GM19238 (cell line): Measurements from ENCODE around the gene BRD4.
A peak's percentile ranks its signal among the peaks of the same experiment; 100 is the strongest.

Experiments
- DNase-seq: peaks from one replicate; pipeline ENCODE4 v3.0.0; 2011; ENCODE audit warnings: low spot score; ENCODE audit not compliant: insufficient read length

The BRD4 gene

GRCh38 chr19:15268192-15268927 lies 64.0 kb downstream of the BRD4 start:
- DNase-seq = no peak

- no peak for DNase-seq
Measured at GRCh38 chr19:15266683-15267082, 65.7 kb downstream of the BRD4 start.

GRCh38 chr19:15265850-15266248 lies 66.5 kb downstream of the BRD4 start:
- no peak for DNase-seq

GRCh38 chr19:15265214-15265849 lies 67.0 kb downstream of the BRD4 start:
- no peak for DNase-seq

GRCh38 chr19:15264933-15265206 lies 67.5 kb downstream of the BRD4 start:
- no peak for DNase-seq

GRCh38 chr19:15264061-15264932 lies 68.0 kb downstream of the BRD4 start:
- peak; percentile 56 for DNase-seq

GRCh38 chr19:15263361-15263985 lies 68.9 kb downstream of the BRD4 start:
- DNase-seq = no peak

GRCh38 chr19:15262011-15262410 lies 70.3 kb downstream of the BRD4 start:
- no peak for DNase-seq

GRCh38 chr19:15260939-15261338 lies 71.4 kb downstream of the BRD4 start:
- DNase-seq = no peak

GRCh38 chr19:15259907-15260306 lies 72.4 kb downstream of the BRD4 start:
- no peak for DNase-seq

- DNase-seq = no peak
Measured at GRCh38 chr19:15257782-15258181, 74.6 kb downstream of the BRD4 start.

- no peak for DNase-seq
Measured at GRCh38 chr19:15256708-15257331, 75.5 kb downstream of the BRD4 start.

GRCh38 chr19:15255359-15255990 lies 76.9 kb downstream of the BRD4 start:
- no peak for DNase-seq

- no peak for DNase-seq
Measured at GRCh38 chr19:15254547-15254946, 77.8 kb downstream of the BRD4 start.

GRCh38 chr19:15253513-15253912 lies 78.8 kb downstream of the BRD4 start:
- DNase-seq = no peak

GRCh38 chr19:15253061-15253460 lies 79.3 kb downstream of the BRD4 start:
- no peak for DNase-seq

- no peak for DNase-seq
Measured at GRCh38 chr19:15252398-15253018, 79.8 kb downstream of the BRD4 start.

- no peak for DNase-seq
Measured at GRCh38 chr19:15251749-15252397, 80.5 kb downstream of the BRD4 start.

- DNase-seq = no peak
Measured at GRCh38 chr19:15251010-15251748, 81.2 kb downstream of the BRD4 start.
